IMR-90 (cell line): ENCODE results near the gene OR6B1.

Experiments
- CEBPB ChIP-seq: IDR thresholded peaks from 2 replicates; pipeline ENCODE4 v1.6.1; 2012; ENCODE audit warnings: low read depth, low read length, improper control_type of control experiment
- CTCF ChIP-seq: conservative IDR thresholded peaks from 2 replicates; pipeline ENCODE4 v1.5.1; 2012; ENCODE audit warnings: mild to moderate bottlenecking, low read depth, low read length, improper control_type of control experiment
- FOS ChIP-seq: fragments of 150-350 bp; IDR thresholded peaks from 2 replicates; pipeline ENCODE4 v1.6.1; 2016; ENCODE audit warnings: low read depth, low read length
- MAFK ChIP-seq: IDR thresholded peaks from 2 replicates; pipeline ENCODE4 v1.6.1; 2012; ENCODE audit warnings: low read depth, low read length, improper control_type of control experiment
- MAZ ChIP-seq: IDR thresholded peaks from 2 replicates; pipeline ENCODE4 v1.6.1; 2012; ENCODE audit warnings: low read depth, mild to moderate bottlenecking, low read length, improper control_type of control experiment, moderate library complexity, borderline replicate concordance
- MXI1 ChIP-seq: IDR thresholded peaks from 2 replicates; pipeline ENCODE4 v1.6.1; 2012; ENCODE audit warnings: low read depth, mild to moderate bottlenecking, low read length, moderate library complexity, borderline replicate concordance
- POLR2A ChIP-seq: IDR thresholded peaks from 2 replicates; pipeline ENCODE4 v1.6.1; 2012; ENCODE audit warnings: mild to moderate bottlenecking, low read depth, low read length
- RAD21 ChIP-seq: IDR thresholded peaks from 2 replicates; pipeline ENCODE4 v1.6.1; 2012; ENCODE audit warnings: low read length, improper control_type of control experiment
- RCOR1 ChIP-seq: IDR thresholded peaks from 2 replicates; pipeline ENCODE4 v1.6.1; 2012; ENCODE audit warnings: mild to moderate bottlenecking, low read length, improper control_type of control experiment; ENCODE audit not compliant: insufficient replicate concordance
- RFX5 ChIP-seq: IDR thresholded peaks from 2 replicates; pipeline ENCODE4 v1.8.0; 2012; ENCODE audit warnings: low read depth, mild to moderate bottlenecking, low read length, moderate library complexity
- SMC3 ChIP-seq: fragments of 150-350 bp; IDR thresholded peaks from 2 replicates; pipeline ENCODE4 v1.6.1; 2016; ENCODE audit warnings: low read depth, mild to moderate bottlenecking, antibody characterized with exemption, low read length, moderate library complexity
- USF2 ChIP-seq: fragments of 150-350 bp; IDR thresholded peaks from 2 replicates; pipeline ENCODE4 v1.6.1; 2017; ENCODE audit warnings: mild to moderate bottlenecking, antibody characterized with exemption, low read length, low read depth

- TF ChIP-seq CTCF: no peak
- TF ChIP-seq MAZ: no peak
- no peak for TF ChIP-seq POLR2A
- no peak for TF ChIP-seq MAFK
- no peak for TF ChIP-seq SMC3
- TF ChIP-seq CEBPB: no peak
- no peak for TF ChIP-seq RFX5
- TF ChIP-seq MXI1: no peak
- no peak for TF ChIP-seq USF2
- TF ChIP-seq RAD21: no peak
- no peak for TF ChIP-seq RCOR1
- no peak for TF ChIP-seq FOS
Observed at GRCh38 chr7:143978585-143978984, 21.5 kb upstream of the OR6B1 start.
